Endothelial cell of umbilical vein (primary cell): ENCODE results near the gene STX5. TPM values are rescaled to one million over a fixed set of nuclear protein-coding genes. Genes with fewer than 3 reads are reported as not detected.

Experiments used
- BruUV-seq: library from RNA; stranded (reverse); fragments of 400-500 nt; replicated peaks from 2 replicates; lab custom pipeline; 2021; lab: Mats Ljungman, UMichigan
- CTCF ChIA-PET: fragments of 300-600, 350-600 bp; sonication (Branson Sonifier 250); formaldehyde crosslinking; loops from one replicate; lab custom pipeline; 2021; ENCODE audit warnings: antibody characterized with exemption, inconsistent platforms; lab: Charles Lee
- POLR2A ChIA-PET: fragments of 300-600, 350-600 bp; sonication (Branson Sonifier 250); formaldehyde crosslinking; loops from one replicate; lab custom pipeline; 2021; ENCODE audit warnings: antibody characterized with exemption, inconsistent platforms; lab: Charles Lee
- DNase-seq: peaks from one replicate; pipeline ENCODE4 v3.0.0-alpha.2; 2011; ENCODE audit warnings: low read depth, low spot score
- FAIRE-seq: peaks from 2 replicates; lab custom pipeline; 2011; peaks lifted over from hg19 to GRCh38; lab: Jason Lieb, UNC
- H2AFZ ChIP-seq: 2 replicates; pipeline ENCODE4 v1.6.0; 2012; ENCODE audit warnings: low read depth, low read length, control low read depth, inconsistent platforms
- H3K27ac ChIP-seq: 2 replicates; pipeline ENCODE4 v1.5.1; 2011; ENCODE audit warnings: low read depth, mild to moderate bottlenecking, control low read depth, low read length, moderate library complexity; ENCODE audit not compliant: insufficient read depth
- H3K27me3 ChIP-seq, 2 experiments: 2 replicates each; pipeline versions ENCODE4 v1.6.0 to v1.6.1; 2011; ENCODE audit warnings: low read length in 2 of 2, mixed read lengths in 1 of 2; ENCODE audit not compliant: control insufficient read depth in 2 of 2, insufficient read depth in 2 of 2
- H3K36me3 ChIP-seq, 2 experiments: 2 replicates in 1 of 2; 3 replicates in 1 of 2; pipeline ENCODE4 v1.5.1; 2011; ENCODE audit warnings: low read length in 2 of 2, mild to moderate bottlenecking in 1 of 2, moderate library complexity in 1 of 2; ENCODE audit not compliant: control insufficient read depth in 2 of 2, insufficient read depth in 2 of 2; ENCODE audit errors: extremely low read depth in 1 of 2
- H3K4me1 ChIP-seq: 3 replicates; pipeline ENCODE4 v1.5.1; 2011; ENCODE audit warnings: mild to moderate bottlenecking, low read length; ENCODE audit not compliant: control insufficient read depth, insufficient read depth; ENCODE audit errors: extremely low read depth
- H3K4me2 ChIP-seq: 2 replicates; pipeline ENCODE4 v1.6.1; 2011; ENCODE audit warnings: low read length, control low read depth, mixed read lengths; ENCODE audit not compliant: insufficient read depth
- H3K4me3 ChIP-seq, 3 experiments: fragments of 200-600 bp in 1 of 3; sonication (generic), shearing (Covaris generic) in 1 of 3; replicated peaks in 1 of 3; 2 replicates each; pipeline ENCODE4 v1.5.1; 2011 to 2016; ENCODE audit warnings: control low read depth in 3 of 3, low read length in 3 of 3, mild to moderate bottlenecking in 2 of 3, inconsistent platforms in 1 of 3, low read depth in 1 of 3, moderate library complexity in 1 of 3; ENCODE audit not compliant: insufficient read depth in 1 of 3
- H3K79me2 ChIP-seq: 2 replicates; pipeline ENCODE4 v1.6.0; 2012; ENCODE audit warnings: low read length, inconsistent platforms; ENCODE audit not compliant: control insufficient read depth, insufficient read depth
- H3K9ac ChIP-seq: replicated peaks from 2 replicates; pipeline ENCODE3; 2011; ENCODE audit warnings: low read length, control low read depth; ENCODE audit not compliant: insufficient read depth; ENCODE audit errors: extremely low read depth
- H3K9me1 ChIP-seq: replicated peaks from 3 replicates; pipeline ENCODE4 v1.6.0; 2011; ENCODE audit warnings: mild to moderate bottlenecking, low read length; ENCODE audit not compliant: control insufficient read depth, insufficient read depth; ENCODE audit errors: extremely low read depth
- H3K9me3 ChIP-seq: replicated peaks from 2 replicates; pipeline ENCODE4 v1.5.1; 2012; ENCODE audit warnings: low read length, inconsistent platforms; ENCODE audit not compliant: control insufficient read depth, insufficient read depth
- H4K20me1 ChIP-seq: replicated peaks from 2 replicates; pipeline ENCODE3; 2011; ENCODE audit warnings: mild to moderate bottlenecking, low read length; ENCODE audit not compliant: control insufficient read depth, insufficient read depth; ENCODE audit errors: extremely low read depth
- CTCF ChIP-seq, 2 donors: IDR thresholded peaks; 1 replicate in 1 of 2; 2 replicates in 1 of 2; pipeline ENCODE4 v1.5.1; 2011; ENCODE audit warnings: low read length in 2 of 2, mild to moderate bottlenecking in 2 of 2, moderate library complexity in 2 of 2, control low read depth in 1 of 2, inconsistent platforms in 1 of 2, low read depth in 1 of 2; ENCODE audit not compliant: insufficient read depth in 1 of 2; ENCODE audit errors: extremely low read depth in 1 of 2
- EZH2 ChIP-seq: IDR thresholded peaks from 2 replicates; pipeline ENCODE4 v1.6.1; 2012; ENCODE audit warnings: borderline replicate concordance, low read depth, mild to moderate bottlenecking, moderate library complexity, low read length, inconsistent platforms; ENCODE audit not compliant: severe bottlenecking
- FOS ChIP-seq: IDR thresholded peaks from 2 replicates; pipeline ENCODE4 v1.6.1; 2011; ENCODE audit warnings: mild to moderate bottlenecking, low read length, moderate library complexity, borderline replicate concordance; ENCODE audit not compliant: insufficient read depth
- GATA2 ChIP-seq: IDR thresholded peaks from 2 replicates; pipeline ENCODE4 v1.7.0; 2011; ENCODE audit warnings: low read depth, mild to moderate bottlenecking, moderate library complexity, mixed read lengths, low read length; ENCODE audit not compliant: insufficient read length, insufficient read depth
- JUN ChIP-seq: IDR thresholded peaks from 2 replicates; pipeline ENCODE4 v1.6.1; 2011; ENCODE audit warnings: borderline replicate concordance, low read depth; ENCODE audit not compliant: insufficient read length, insufficient read depth
- MAX ChIP-seq: IDR thresholded peaks from 2 replicates; pipeline ENCODE4 v1.6.1; 2011; ENCODE audit not compliant: insufficient read depth, insufficient read length
- MYC ChIP-seq: IDR thresholded peaks from one replicate; pipeline ENCODE4 v1.6.1; 2011; ENCODE audit warnings: mild to moderate bottlenecking, low read depth, low read length
- POLR2A ChIP-seq: IDR thresholded peaks from 2 replicates; pipeline ENCODE4 v1.6.1; 2012; ENCODE audit warnings: low read depth, mild to moderate bottlenecking, control low read depth, low read length
- POLR2AphosphoS5 ChIP-seq: IDR thresholded peaks from 2 replicates; pipeline ENCODE4 v1.6.1; 2012; ENCODE audit warnings: low read depth, mild to moderate bottlenecking, control low read depth, low read length, moderate library complexity; ENCODE audit not compliant: insufficient read depth
- dilution Hi-C: fragments of 300-500 bp; cut with MboI; formaldehyde crosslinking; loops from one replicate; pipeline ENCODE4 v1.15.0; 2019; ENCODE audit warnings: low sequenced_read_pairs; ENCODE audit not compliant: extremely low pct_ligation_motif_present
- intact Hi-C: fragments of 100-400 bp; cut with micrococcal nuclease; formaldehyde crosslinking; loops from one replicate; pipeline ENCODE4 v1.10.0; 2022
- polyA plus RNA-seq, 4 experiments: library from polyadenylated mRNA; depleted of rRNA in 3 of 4; stranded (reverse) in 3 of 4; unstranded in 1 of 4; fragments of >200 nt; gene quantifications; 2 replicates each; pipeline versions ENCODE4 v1.2.1 to v1.2.3, GENCODE V29; 2011 to 2012; ENCODE audit warnings: missing spikeins in 1 of 4
- total RNA-seq: library from RNA; stranded (reverse); gene quantifications from 2 replicates; pipeline ENCODE4 v1.2.3, GENCODE V29; 2021

Gene STX5
- total and polyA plus RNA-seq, 2 donors (not counting 3 experiments of a cell fraction or from before 2014, with no cell fraction given): 41.3 to 46.4 TPM

- Histone ChIP-seq H3K27me3 (no peaks in the 10 kb centered on the region), H3K9me1 (no peaks in the 10 kb centered on the region), H3K9ac (no peak overlapping the region), H2AFZ (no peak overlapping the region), H3K4me3 (no peak overlapping the region), H3K27ac (no peak overlapping the region), H4K20me1 (no peaks in the 10 kb centered on the region), H3K79me2 (peaks cover 2% of the 10 kb centered on the region), H3K9me3 (no peaks in the 10 kb centered on the region), H3K4me2 (no peak overlapping the region), H3K4me1 (peaks cover 7% of the 10 kb centered on the region), H3K36me3 (peaks cover 0 to 19% of the 10 kb centered on the region in 2 experiments)
- no TSS peak for BruUV-seq
- ChIA-PET POLR2A (interaction anchor here (0.8 to 1.4 kb wide), 2 partner anchors 11 to 22 kb away, joined by 3 to 4 read pairs; partner anchors contain the start of gene ZBTB3), CTCF (interaction anchor here (0.6 to 5.2 kb wide), 4 partner anchors 10 to 86 kb away, joined by 3 to 41 read pairs (median 4); partner anchors contain the start of genes POLR2G and TMEM179B)
- dilution Hi-C loops (no loop called here), intact Hi-C loops (no loop called here)
- DNase-seq (no peak), FAIRE-seq (no peak)
- no peak for TF ChIP-seq JUN
- TF ChIP-seq EZH2: no peak
- TF ChIP-seq POLR2A: no peak
- no peak for TF ChIP-seq FOS
- no peak for TF ChIP-seq POLR2AphosphoS5
- TF ChIP-seq CTCF (IDR thresholded peaks at IDR 0.05; ENCODE audit: extremely low read depth in 1 of 2, insufficient read depth in 1 of 2, low read depth in 1 of 2, low read length in 2 of 2): no peak
- TF ChIP-seq MAX: no peak
- TF ChIP-seq GATA2: no peak
- TF ChIP-seq MYC: no peak
Observed at GRCh38 chr11:62775646-62776045, 56.2 kb downstream of the STX5 start.
